Subcutaneous adipose tissue (tissue), 4 donors: ENCODE data around the gene THRA. TPM values are rescaled to one million over a fixed set of nuclear protein-coding genes. Genes with fewer than 3 reads are reported as not detected.

Experiments
- CTCF ChIP-seq: fragments of 450-650 bp; IDR thresholded peaks from one replicate; pipeline ENCODE4 v1.5.1; 2016; ENCODE audit warnings: low read depth, mild to moderate bottlenecking, control low read depth, antibody characterized with exemption, moderate library complexity
- total RNA-seq, 4 donors: library from RNA; depleted of rRNA; stranded (reverse); fragments of >200 nt; gene quantifications; one replicate each; pipeline ENCODE4 v1.1.0, GENCODE V29; 2016

The THRA gene
- total RNA-seq, 4 donors from 2014 or later, result 35.7 to 81.2 (median 47.1) TPM

- TF ChIP-seq CTCF, result no peak
Measured at GRCh38 chr17:40113110-40113906, 50.5 kb downstream of the THRA start.

GRCh38 chr17:40113907-40114245, 51.1 kb downstream of the THRA start:
- no peak for TF ChIP-seq CTCF

GRCh38 chr17:40115101-40115436, 52.3 kb downstream of the THRA start:
- no peak for TF ChIP-seq CTCF

GRCh38 chr17:40121181-40122135, 58.7 kb downstream of the THRA start, which contains the start of gene MSL1:
TSS of gene MSL1 (plus strand) at chr17:40121971. CDS start at chr17:40122613, 642 bp downstream.
- TF ChIP-seq CTCF, result no peak

DNA sequence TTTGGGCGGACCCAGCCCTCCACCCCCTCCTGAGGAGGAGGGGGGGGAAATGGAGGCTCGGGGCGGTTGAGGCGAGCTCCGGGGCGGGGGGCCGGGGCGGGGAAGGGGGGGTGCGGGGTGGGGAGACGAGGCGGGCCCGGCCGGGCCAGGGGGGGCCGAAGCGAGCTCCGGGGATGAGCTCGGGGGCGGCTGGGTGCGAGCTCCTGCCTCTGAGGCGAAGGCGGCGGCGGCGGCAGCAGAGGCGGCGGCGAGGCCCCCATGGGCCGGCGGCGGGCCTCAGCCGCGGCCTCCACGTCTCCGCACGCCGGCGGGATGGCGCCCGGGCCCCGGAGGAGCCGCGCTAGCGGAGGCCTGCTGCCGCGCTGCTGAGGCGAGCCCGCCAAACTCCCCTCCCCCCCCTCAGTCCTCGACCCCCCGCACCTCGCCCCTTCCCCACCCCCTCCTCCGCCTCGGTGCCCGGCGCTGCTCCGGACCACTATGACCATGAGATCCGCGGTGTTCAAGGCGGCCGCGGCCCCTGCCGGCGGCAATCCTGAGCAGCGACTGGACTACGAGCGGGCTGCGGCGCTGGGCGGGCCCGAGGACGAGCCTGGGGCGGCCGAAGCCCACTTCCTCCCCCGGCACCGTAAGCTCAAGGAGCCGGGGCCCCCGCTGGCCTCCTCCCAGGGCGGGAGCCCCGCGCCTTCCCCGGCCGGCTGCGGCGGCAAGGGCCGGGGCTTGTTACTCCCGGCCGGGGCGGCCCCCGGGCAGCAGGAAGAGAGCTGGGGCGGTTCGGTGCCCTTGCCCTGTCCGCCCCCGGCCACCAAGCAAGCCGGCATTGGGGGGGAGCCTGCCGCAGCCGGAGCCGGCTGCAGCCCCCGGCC, 59.6 kb downstream of the THRA start:
- TF ChIP-seq CTCF, result no peak

GRCh38 chr17:40122999-40123810, 60.4 kb downstream of the THRA start:
- TF ChIP-seq CTCF, result no peak
